ENCODE results near the gene TNPO3. TPM values are rescaled to one million over a fixed set of nuclear protein-coding genes. Genes with fewer than 3 reads are reported as not detected.

TNPO3 gene
- polyA plus RNA-seq, 1 of the 3 experiments (the other 2 are of a cell fraction) = 27.8 TPM

- Histone ChIP-seq H3K4me1 (ENCODE audit: control insufficient read depth in 1 of 2, insufficient read depth in 2 of 2, low read depth in 1 of 2, low read length in 1 of 2) (no peaks in the 10 kb centered on the region), H3K9me3 (no peaks in the 10 kb centered on the region), H3K4me2 (no peak overlapping the region), H3K27ac (ENCODE audit: low read depth in 2 of 2, low read length in 1 of 2) (no peak overlapping the region), H3K9ac (no peak overlapping the region), H4K20me1 (ENCODE audit: insufficient read depth) (no peaks in the 10 kb centered on the region), H2AFZ (ENCODE audit: low read depth) (no peak overlapping the region), H3K36me3 (replicated peaks in 1 of 2; ENCODE audit: control insufficient read depth in 1 of 2, insufficient read depth in 2 of 2, low read length in 1 of 2) (no peaks in the 10 kb centered on the region), H3K4me3 (ENCODE audit: low read depth in 2 of 2, low read length in 1 of 2) (no peak overlapping the region; a peak in 1 of 4 replicates), H3F3A (replicated peaks; ENCODE audit: insufficient read depth) (no peaks in the 10 kb centered on the region), H3K27me3 (ENCODE audit: insufficient read depth) (peaks cover 5% of the 10 kb centered on the region; the same call in 1 of the 2 replicates), H3K79me2 (ENCODE audit: insufficient read depth) (no peaks in the 10 kb centered on the region), H3K9me2 (no peaks in the 10 kb centered on the region)
- TF ChIP-seq SMC3 (IDR thresholded peaks at IDR 0.05; ENCODE audit: low read depth, low read length) (no peak), TCF12 (IDR thresholded peaks at IDR 0.05) (no peak), JUND (IDR thresholded peaks at IDR 0.05) (no peak), SIN3A (IDR thresholded peaks at IDR 0.05; ENCODE audit: borderline replicate concordance, low read depth, low read length) (no peak), PBX3 (IDR thresholded peaks at IDR 0.05) (no peak), MAX (IDR thresholded peaks at IDR 0.05; ENCODE audit: low read depth) (no peak), USF1 (IDR thresholded peaks at IDR 0.05; ENCODE audit: borderline replicate concordance, low read depth) (no peak), MEF2A (IDR thresholded peaks at IDR 0.05; ENCODE audit: borderline replicate concordance, low read depth) (no peak), POLR2AphosphoS5 (IDR thresholded peaks at IDR 0.05; ENCODE audit: low read depth, low read length) (no peak), YY1 (IDR thresholded peaks at IDR 0.05; ENCODE audit: low read depth) (no peak), RCOR1 (IDR thresholded peaks at IDR 0.05; ENCODE audit: low read length) (no peak), USF2 (IDR thresholded peaks at IDR 0.05; ENCODE audit: borderline replicate concordance, low read depth, low read length) (no peak), NFIC (IDR thresholded peaks at IDR 0.05; ENCODE audit: borderline replicate concordance) (no peak), FOXJ3 (CRISPR knock-in tag; IDR thresholded peaks at IDR 0.05) (no peak), CTCF (IDR thresholded peaks at IDR 0.05) (no peak), RAD21 (IDR thresholded peaks at IDR 0.05; ENCODE audit: low read length) (no peak)
- ChIA-PET CTCF (interaction anchor here (0.7 to 6.6 kb wide), 7 partner anchors 12 to 360 kb away, joined by 3 to 70 read pairs (median 4); no protein-coding TSS in a partner anchor), POLR2A (no interaction called here)
- DNase-seq = no peak
- WGBS (ENCODE audit: low lambda C conversion rate) = 74% methylated on average over 6 of the region's 6 CpGs
Observed at GRCh38 chr7:129101746-129102145, 46.8 kb upstream of the TNPO3 start.

All from SK-N-SH (cell line).